ENCODE data around the gene BBX. TPM values are rescaled to one million over a fixed set of nuclear protein-coding genes. Genes with fewer than 3 reads are reported as not detected.

BBX gene
- polyA plus RNA-seq, 1 donor from 2014 or later: 23.8 TPM

- Histone ChIP-seq H3K27me3 (ENCODE audit: insufficient read depth, low read depth, low read length) (no peaks in the 10 kb centered on the region), H3K9me2 (ENCODE audit: insufficient read depth, low read length) (no peaks in the 10 kb centered on the region), H3F3A (ENCODE audit: insufficient read depth, low read length, poor library complexity, severe bottlenecking) (no peaks in the 10 kb centered on the region), H4K20me1 (ENCODE audit: insufficient read depth) (no peaks in the 10 kb centered on the region), H3K4me2 (ENCODE audit: low read length) (no peak overlapping the region), H3K9ac (ENCODE audit: low read length) (no peak overlapping the region), H2AFZ (ENCODE audit: low read depth, low read length) (no peak overlapping the region), H3K79me2 (replicated peaks; ENCODE audit: insufficient read depth, low read length) (no peaks in the 10 kb centered on the region), H3K9me3 (ENCODE audit: low read length) (no peaks in the 10 kb centered on the region), H3K27ac (ENCODE audit: low read length) (no peak overlapping the region), H3K4me3 (ENCODE audit: low read length) (no peak overlapping the region), H3K36me3 (ENCODE audit: insufficient read depth, low read length) (no peaks in the 10 kb centered on the region)
- TF ChIP-seq MXI1 (conservative IDR thresholded peaks at IDR 0.05; ENCODE audit: poor library complexity, severe bottlenecking) (no peak), RAD21 (conservative IDR thresholded peaks at IDR 0.05) (no peak), REST (IDR thresholded peaks at IDR 0.05; ENCODE audit: borderline replicate concordance) (no peak), TAF1 (IDR thresholded peaks at IDR 0.05; ENCODE audit: low read depth) (no peak), CTCF (IDR thresholded peaks at IDR 0.05; ENCODE audit: poor library complexity, severe bottlenecking) (no peak), POLR2AphosphoS5 (IDR thresholded peaks at IDR 0.05) (no peak), EZH2 (IDR thresholded peaks at IDR 0.05; ENCODE audit: borderline replicate concordance, insufficient read depth, low read length, poor library complexity, severe bottlenecking) (no peak)
Observed at GRCh38 chr3:107657971-107658370, 135.2 kb downstream of the BBX start.

GRCh38 chr3:107660306-107660976 is 137.7 kb downstream of the BBX start:
- Histone ChIP-seq H3K27ac (ENCODE audit: low read length) (no peak overlapping the region), H3K4me3 (ENCODE audit: low read length) (no peak overlapping the region), H3K9me3 (ENCODE audit: low read length) (no peaks in the 10 kb centered on the region), H3K9me2 (ENCODE audit: insufficient read depth, low read length) (no peaks in the 10 kb centered on the region), H3K9ac (ENCODE audit: low read length) (no peak overlapping the region), H3K79me2 (replicated peaks; ENCODE audit: insufficient read depth, low read length) (no peaks in the 10 kb centered on the region), H3F3A (ENCODE audit: insufficient read depth, low read length, poor library complexity, severe bottlenecking) (no peaks in the 10 kb centered on the region), H2AFZ (ENCODE audit: low read depth, low read length) (no peak overlapping the region), H4K20me1 (ENCODE audit: insufficient read depth) (no peaks in the 10 kb centered on the region), H3K36me3 (ENCODE audit: insufficient read depth, low read length) (no peaks in the 10 kb centered on the region), H3K27me3 (ENCODE audit: insufficient read depth, low read depth, low read length) (no peaks in the 10 kb centered on the region), H3K4me2 (ENCODE audit: low read length) (no peak overlapping the region)
- TF ChIP-seq MXI1 (conservative IDR thresholded peaks at IDR 0.05; ENCODE audit: poor library complexity, severe bottlenecking): no peak
- TF ChIP-seq EZH2 (IDR thresholded peaks at IDR 0.05; ENCODE audit: borderline replicate concordance, insufficient read depth, low read length, poor library complexity, severe bottlenecking): no peak
- no peak for TF ChIP-seq POLR2AphosphoS5 (IDR thresholded peaks at IDR 0.05)
- peak; percentile 78 for TF ChIP-seq SMC3 (conservative IDR thresholded peaks at IDR 0.05; ENCODE audit: poor library complexity)
- peak; percentile 79 for TF ChIP-seq CTCF (IDR thresholded peaks at IDR 0.05; ENCODE audit: poor library complexity, severe bottlenecking)
- no peak for TF ChIP-seq TAF1 (IDR thresholded peaks at IDR 0.05; ENCODE audit: low read depth)
- no peak for TF ChIP-seq REST (IDR thresholded peaks at IDR 0.05; ENCODE audit: borderline replicate concordance)
- TF ChIP-seq RAD21 (conservative IDR thresholded peaks at IDR 0.05): peak; percentile 77
- TF ChIP-seq EP300 (conservative IDR thresholded peaks at IDR 0.05; ENCODE audit: poor library complexity, severe bottlenecking): no peak

Measured in neural cell (in vitro differentiated cells).